Fibroblast of skin of back (primary cell): ENCODE results near the gene OR1I1.

Experiments
- DNase-seq: peaks from one replicate; pipeline ENCODE4 v3.0.0-alpha.2; 2013

OR1I1 gene

GRCh38 chr19:15098460-15098859 is 16.4 kb downstream of the OR1I1 start:
- DNase-seq, result no peak

GRCh38 chr19:15099017-15099582 is 17.1 kb downstream of the OR1I1 start:
- no peak for DNase-seq

GRCh38 chr19:15101479-15102082 is 19.6 kb downstream of the OR1I1 start:
- DNase-seq, result peak; percentile 41

- no peak for DNase-seq
Measured at GRCh38 chr19:15104003-15104402, 22.0 kb downstream of the OR1I1 start.

- DNase-seq, result no peak
Measured at GRCh38 chr19:15104411-15104810, 22.4 kb downstream of the OR1I1 start.

- no peak for DNase-seq
Measured at GRCh38 chr19:15105044-15105443, 23.0 kb downstream of the OR1I1 start.

GRCh38 chr19:15107061-15108010 is 25.3 kb downstream of the OR1I1 start, which contains the start of gene SYDE1:
TSS of gene SYDE1 (plus strand) at chr19:15107401. CDS start at chr19:15107434, 33 bp downstream.
- peak; percentile 93 for DNase-seq

- peak; percentile 65 for DNase-seq
Measured at GRCh38 chr19:15108145-15108844, 26.3 kb downstream of the OR1I1 start.

- no peak for DNase-seq
Measured at GRCh38 chr19:15108845-15109767, 27.1 kb downstream of the OR1I1 start.

GRCh38 chr19:15109768-15110417 is 27.9 kb downstream of the OR1I1 start:
- no peak for DNase-seq

- no peak for DNase-seq
Measured at GRCh38 chr19:15110418-15110815, 28.4 kb downstream of the OR1I1 start.

GRCh38 chr19:15111758-15112157 is 29.7 kb downstream of the OR1I1 start:
- DNase-seq, result no peak

GRCh38 chr19:15112385-15112784 is 30.4 kb downstream of the OR1I1 start:
- DNase-seq, result no peak

GRCh38 chr19:15113245-15114152 is 31.5 kb downstream of the OR1I1 start:
- no peak for DNase-seq

- DNase-seq, result peak; percentile 55
Measured at GRCh38 chr19:15114153-15114540, 32.1 kb downstream of the OR1I1 start.

- DNase-seq, result no peak
Measured at GRCh38 chr19:15115080-15115479, 33.1 kb downstream of the OR1I1 start.

GRCh38 chr19:15115762-15116615 is 34.0 kb downstream of the OR1I1 start:
- DNase-seq, result no peak

GRCh38 chr19:15116856-15117255 is 34.8 kb downstream of the OR1I1 start:
- no peak for DNase-seq

GRCh38 chr19:15118248-15118647 is 36.2 kb downstream of the OR1I1 start:
- DNase-seq, result no peak
